HG02973 (cell line): ENCODE measurements around the gene CBX2.

Experiments used
- ATAC-seq: cut with Tn5 transposase; IDR thresholded peaks from one replicate; pipeline ENCODE4 v1.9.1; 2021; ENCODE audit warnings: moderate library complexity; ENCODE audit not compliant: unreplicated experiment

CBX2 gene

GRCh38 chr17:79826204-79826680 is 48.3 kb downstream of the CBX2 start:
- ATAC-seq = no peak

- no peak for ATAC-seq
Measured at GRCh38 chr17:79826841-79827578, 49.1 kb downstream of the CBX2 start.

GRCh38 chr17:79829004-79829403 is 51.1 kb downstream of the CBX2 start:
- no peak for ATAC-seq

- ATAC-seq = no peak
Measured at GRCh38 chr17:79829457-79829856, 51.5 kb downstream of the CBX2 start.

- ATAC-seq = no peak
Measured at GRCh38 chr17:79830303-79830702, 52.4 kb downstream of the CBX2 start.

- ATAC-seq = no peak
Measured at GRCh38 chr17:79830763-79831264, 52.9 kb downstream of the CBX2 start.

GRCh38 chr17:79831265-79832217 is 53.6 kb downstream of the CBX2 start:
- no peak for ATAC-seq

GRCh38 chr17:79832218-79833109 is 54.5 kb downstream of the CBX2 start:
- no peak for ATAC-seq

GRCh38 chr17:79833110-79833450 is 55.1 kb downstream of the CBX2 start:
- ATAC-seq = no peak

GRCh38 chr17:79833744-79834564 is 56.0 kb downstream of the CBX2 start:
- ATAC-seq = no peak

- ATAC-seq = no peak
Measured at GRCh38 chr17:79834565-79835469, 56.9 kb downstream of the CBX2 start.

GRCh38 chr17:79835470-79835899 is 57.5 kb downstream of the CBX2 start:
- ATAC-seq = no peak

- ATAC-seq = no peak
Measured at GRCh38 chr17:79835953-79836509, 58.1 kb downstream of the CBX2 start.

- ATAC-seq = no peak
Measured at GRCh38 chr17:79836510-79836971, 58.6 kb downstream of the CBX2 start.

- ATAC-seq = no peak
Measured at GRCh38 chr17:79836972-79837887, 59.3 kb downstream of the CBX2 start.
